Measurements from ENCODE around the gene NPB. TPM values are rescaled to one million over a fixed set of nuclear protein-coding genes. Genes with fewer than 3 reads are reported as not detected.

The NPB gene
- total and polyA plus RNA-seq, 2 of the 8 experiments (the other 6 are each of a cell fraction or from before 2014, with no cell fraction given), result 1.5 to 2.5 TPM

GRCh38 chr17:81948635-81949378 lies 46.8 kb downstream of the NPB start:
- H2AK5ac ChIP-seq (ENCODE audit: low read depth, low read length), result no peak overlapping the region
- H3K27me3 ChIP-seq (replicated peaks in 1 of 4; ENCODE audit: control insufficient read depth in 3 of 4, extremely low read depth in 1 of 4, insufficient read depth in 3 of 4, low read length in 3 of 4), result peaks cover 0 to 5% (median under 1%) of the 10 kb centered on the region in 4 experiments; a peak in 3 of 7 replicates
- no peak overlapping the region for H2BK120ac ChIP-seq (replicated peaks; ENCODE audit: low read depth, low read length)
- H3K36me3 ChIP-seq (ENCODE audit: control insufficient read depth in 2 of 4, insufficient read depth in 4 of 4, low read length in 3 of 4), result no peaks in the 10 kb centered on the region
- H2BK20ac ChIP-seq (ENCODE audit: low read length), result no peak overlapping the region
- H3K9ac ChIP-seq (replicated peaks in 1 of 4; ENCODE audit: extremely low read depth in 1 of 4, low read depth in 3 of 4, low read length in 3 of 4), result no peak overlapping the region
- H3K14ac ChIP-seq (ENCODE audit: insufficient read length), result no peak overlapping the region
- no peaks in the 10 kb centered on the region for H3K79me2 ChIP-seq (ENCODE audit: control insufficient read depth in 1 of 2, insufficient read depth in 2 of 2, low read length in 2 of 2)
- DNase-seq (ENCODE audit: low read depth in 1 of 2, low spot score in 2 of 2), result no peak
- H2BK5ac ChIP-seq (ENCODE audit: low read depth, low read length), result no peak overlapping the region
- no peak overlapping the region for H2AFZ ChIP-seq (ENCODE audit: low read length)
- TF ChIP-seq TCF12 (IDR thresholded peaks at IDR 0.05; ENCODE audit: low read depth, low read length), result no peak
- no peak for TF ChIP-seq GTF2F1 (IDR thresholded peaks at IDR 0.05; ENCODE audit: borderline replicate concordance, low read depth, low read length)
- TF ChIP-seq NANOG (IDR thresholded peaks at IDR 0.05; ENCODE audit: insufficient read depth, low read depth, low read length, poor library complexity, severe bottlenecking), result no peak
- TF ChIP-seq RNF2 (IDR thresholded peaks at IDR 0.05; ENCODE audit: borderline replicate concordance, low read depth, low read length, missing control alignments, poor library complexity, severe bottlenecking), result no peak
- TF ChIP-seq SRF (IDR thresholded peaks at IDR 0.05; ENCODE audit: low read depth, low read length), result no peak
- no peak for TF ChIP-seq ZNF274 (IDR thresholded peaks at IDR 0.05; ENCODE audit: borderline replicate concordance, extremely low read depth, low read length)
- no peak for TF ChIP-seq JUN (IDR thresholded peaks at IDR 0.05; ENCODE audit: low read depth, low read length)
- no peak for TF ChIP-seq KDM4A (IDR thresholded peaks at IDR 0.05; ENCODE audit: low read depth, low read length, severe bottlenecking)
- TF ChIP-seq SIN3A (conservative IDR thresholded peaks at IDR 0.05 in 1 of 2, IDR thresholded peaks at IDR 0.05 in 1 of 2; ENCODE audit: low read depth in 1 of 2, low read length in 2 of 2), result no peak
- H3K4me1 ChIP-seq (replicated peaks in 1 of 4; ENCODE audit: control insufficient read depth in 3 of 4, insufficient read depth in 4 of 4, low read length in 3 of 4), result no peaks in the 10 kb centered on the region; a peak in 1 of 7 replicates
- H3K18ac ChIP-seq (ENCODE audit: extremely low read depth, low read length), result no peak overlapping the region
- H3K27ac ChIP-seq (ENCODE audit: low read depth, low read length), result no peak overlapping the region
- H2BK12ac ChIP-seq (ENCODE audit: low read depth, low read length), result no peak overlapping the region
- H3K79me1 ChIP-seq (ENCODE audit: low read depth, low read length), result no peaks in the 10 kb centered on the region
- H4K5ac ChIP-seq (ENCODE audit: insufficient read length, low read depth, low read length), result no peak overlapping the region
- H3K4me3 ChIP-seq (ENCODE audit: extremely low read depth in 1 of 4, insufficient read depth in 2 of 4, low read depth in 3 of 4, low read length in 4 of 4), result no peak overlapping the region
- no peak overlapping the region for H4K8ac ChIP-seq (ENCODE audit: extremely low read depth, insufficient read depth, low read length)
- H4K91ac ChIP-seq (replicated peaks; ENCODE audit: insufficient read length, low read length), result no peak overlapping the region
- no peaks in the 10 kb centered on the region for H3K23me2 ChIP-seq (ENCODE audit: low read depth, low read length)
- H3K9me3 ChIP-seq (ENCODE audit: insufficient read depth in 2 of 2, low read depth in 1 of 2, low read length in 1 of 2), result no peaks in the 10 kb centered on the region
- no peak overlapping the region for H3K23ac ChIP-seq (ENCODE audit: insufficient read length)
- H4K20me1 ChIP-seq (replicated peaks in 1 of 2; ENCODE audit: control insufficient read depth in 1 of 2, insufficient read depth in 2 of 2, low read length in 2 of 2), result no peaks in the 10 kb centered on the region
- no peak overlapping the region for H2BK15ac ChIP-seq (ENCODE audit: low read length)
- no peak for FAIRE-seq
- CTCF ChIA-PET (ENCODE audit: partially characterized antibody), result interaction anchor here (0.7 to 1.8 kb wide), 5 partner anchors 11 to 71 kb away, joined by 3 to 9 read pairs (median 3); no protein-coding TSS in a partner anchor
- H3K56ac ChIP-seq (replicated peaks; ENCODE audit: insufficient read length, low read depth, low read length), result no peak overlapping the region
- POLR2A ChIA-PET (ENCODE audit: partially characterized antibody), result interaction anchor here (0.6 to 3.3 kb wide), 5 partner anchors 11 to 77 kb away, joined by 3 to 9 read pairs (median 3); partner anchors contain the start of gene MAFG
- WGBS, 2 experiments (ENCODE audit: extremely low coverage in 1 of 2, insufficient coverage in 1 of 2, insufficient read length in 1 of 2, insufficient replicate concordance in 2 of 2, low coverage in 1 of 2, low lambda C conversion rate in 2 of 2, missing lambda C conversion rate in 1 of 2), result 85% methylated on average over 16 of the region's 17 CpGs; no CpG with 5 or more reads in 1 of the 2 experiments
- no peak overlapping the region for H3K4ac ChIP-seq (replicated peaks; ENCODE audit: insufficient read length, low read depth, low read length)
- no peak overlapping the region for H3K4me2 ChIP-seq (ENCODE audit: insufficient read depth in 1 of 2, low read depth in 2 of 2, low read length in 2 of 2)
